ENCODE data around the gene PAK5.

PAK5 gene

DNA sequence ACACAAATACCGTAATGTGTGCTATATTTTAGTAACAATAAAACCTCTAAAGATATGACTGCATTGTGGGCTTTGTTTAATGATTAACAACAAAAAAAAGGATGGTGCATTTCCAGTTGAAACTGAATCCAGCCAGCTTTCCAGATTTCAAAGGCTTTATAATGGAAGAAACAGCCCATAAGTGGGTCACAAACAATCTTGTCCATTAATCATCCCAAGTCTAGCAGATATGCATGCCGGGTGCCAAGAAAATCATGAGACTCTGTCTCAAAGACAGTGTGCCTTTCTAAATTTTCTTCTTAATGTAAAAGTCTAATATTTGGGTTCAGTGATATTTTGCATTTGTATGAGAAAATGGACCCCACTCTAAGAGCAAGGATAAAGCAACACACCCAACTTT lies 345.1 kb downstream of the PAK5 start:
- no peak for DNase-seq (ENCODE audit: low spot score)

DNA sequence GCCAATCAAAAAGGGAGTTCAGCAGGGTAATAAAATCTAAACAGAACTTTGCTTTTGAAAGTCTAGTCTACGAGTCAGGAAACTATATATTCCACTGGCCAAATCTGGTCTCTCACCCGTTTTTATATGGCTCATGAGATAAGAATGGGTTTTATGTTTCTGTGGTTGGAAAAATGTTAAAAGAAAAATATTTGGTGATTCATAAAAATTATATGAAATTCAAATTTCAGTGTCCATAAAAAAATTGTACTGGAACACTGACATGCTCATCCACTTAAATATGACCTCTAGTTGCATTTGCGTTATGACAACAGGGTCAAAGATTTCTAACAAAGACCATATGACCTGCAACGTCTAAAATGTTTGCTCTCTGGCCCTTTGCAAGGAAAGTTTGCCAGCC lies 346.8 kb downstream of the PAK5 start:
- DNase-seq (ENCODE audit: low spot score): no peak

DNA sequence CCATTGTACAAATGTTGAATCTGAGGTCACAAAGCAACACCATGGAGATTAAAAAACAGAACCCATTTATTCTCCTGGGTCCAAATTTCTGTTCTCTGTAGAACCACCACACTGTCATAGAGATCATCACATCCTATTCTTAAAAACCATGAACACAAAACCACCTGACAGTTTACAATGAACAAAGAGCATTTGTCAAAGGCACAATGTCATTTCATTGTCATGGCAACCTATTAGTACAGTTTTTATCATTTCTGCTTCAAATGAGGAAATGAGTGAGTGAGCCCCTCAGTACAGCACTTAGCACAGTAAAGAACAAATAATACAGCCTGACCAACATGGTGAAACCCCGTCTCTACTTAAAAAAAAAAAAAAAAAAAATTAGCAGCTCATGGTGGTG lies 347.6 kb downstream of the PAK5 start:
- DNase-seq (ENCODE audit: low spot score): no peak

DNA sequence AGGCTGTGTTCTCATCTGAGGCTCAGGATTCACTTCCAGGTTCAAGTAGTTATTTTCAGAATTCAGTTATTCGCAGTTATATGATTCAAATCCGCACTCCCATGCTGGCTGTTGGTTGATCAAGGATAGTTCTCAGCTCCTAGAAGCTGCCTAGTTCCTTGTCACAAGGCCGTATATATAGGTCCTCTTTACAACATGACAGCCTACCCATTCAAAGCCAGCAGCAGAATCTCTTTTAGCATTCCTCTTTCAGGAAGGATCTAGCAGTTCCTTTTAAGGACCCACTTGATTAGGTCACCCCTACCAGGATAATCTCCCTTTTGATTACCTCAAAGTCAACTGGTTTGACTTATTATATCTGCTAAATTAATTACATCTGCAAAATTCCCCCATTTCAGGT lies 348.2 kb downstream of the PAK5 start:
- no peak for DNase-seq (ENCODE audit: low spot score)

DNA sequence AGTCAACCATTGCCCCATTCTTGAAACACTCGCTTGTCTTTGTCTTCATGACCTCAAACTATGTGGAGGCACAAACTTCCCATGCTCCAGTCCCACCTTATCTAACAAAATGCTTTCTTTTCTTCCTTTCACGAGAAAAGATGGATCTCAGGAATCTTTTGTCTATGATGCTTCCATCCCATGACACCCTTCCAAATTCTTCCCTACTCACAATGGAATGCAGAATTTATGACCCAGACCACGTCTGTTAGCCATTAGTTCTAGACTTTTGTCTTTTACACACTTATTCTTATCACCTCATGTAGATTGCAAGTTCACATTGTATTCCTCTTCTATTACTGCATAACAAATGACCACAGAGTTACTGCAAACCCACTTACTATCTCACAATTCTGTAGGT lies 348.7 kb downstream of the PAK5 start:
- DNase-seq (ENCODE audit: low spot score): no peak

DNA sequence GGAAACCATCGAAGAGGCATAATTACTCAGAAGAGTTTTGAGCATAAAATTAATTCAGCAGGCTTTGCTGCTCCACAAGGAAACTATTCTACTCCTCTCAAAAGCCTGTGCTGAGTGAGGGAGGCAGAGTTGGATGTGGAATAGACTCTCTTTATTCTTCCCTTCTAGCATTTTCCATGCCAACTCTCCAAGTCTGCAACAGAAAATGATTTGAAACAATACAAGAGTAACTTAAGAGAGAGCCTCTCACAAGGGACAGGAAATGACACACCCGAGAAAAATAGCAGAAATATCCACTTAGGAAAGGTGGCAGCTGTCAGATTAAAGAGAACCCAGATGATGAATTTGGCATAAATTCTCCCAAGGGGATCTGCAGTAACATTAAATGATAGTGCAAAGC lies 350.8 kb downstream of the PAK5 start:
- DNase-seq (ENCODE audit: low spot score): no peak

Data from AG08396 (cell line).